GM19452 (cell line): ENCODE data around the gene FBXO11.

Experiments
- ATAC-seq: cut with Tn5 transposase; IDR thresholded peaks from one replicate; pipeline ENCODE4 v1.9.1; 2021; ENCODE audit not compliant: unreplicated experiment

FBXO11 gene

GRCh38 chr2:47741101-47741500 is 165.2 kb downstream of the FBXO11 start:
- no peak for ATAC-seq
